Melanocyte of skin (primary cell): ENCODE results near the gene BLM. TPM values are rescaled to one million over a fixed set of nuclear protein-coding genes. Genes with fewer than 3 reads are reported as not detected.

Experiments
- small RNA-seq, 2 donors: library from RNA; depleted of rRNA; stranded (forward); fragments of <200 nt; gene quantifications; one replicate each; pipeline ENCODE3, GENCODE V24; 2012
- total RNA-seq, 2 donors: library from RNA; depleted of rRNA; stranded (reverse); fragments of >200 nt; gene quantifications; 2 replicates each; pipeline ENCODE4 v1.2.3, GENCODE V29; 2012

Gene BLM
- total RNA-seq = 10 to 100 TPM in 1 of 2 donors, 1 to 10 TPM in 1; 9.3 to 25.3 TPM

GRCh38 chr15:90716976-90717821, at the start of gene BLM:
TSS of gene BLM (plus strand) at chr15:90717346. CDS start at chr15:90747393, 30,047 bp downstream.

Small RNA genes within 50 kb of the gene (small RNA-seq; reads per million reads assigned to genes)
- 0 reads per million in 2 donors for gene RF00093
- gene RN7SL363P = 0 reads per million in 2 donors

Other genes with a start within 250 kb of the BLM start
- gene CRTC3, start 187.4 kb upstream of the BLM start, total RNA-seq = 10 to 100 TPM; 21.7 to 31.0 TPM
- gene FURIN, start 151.2 kb downstream of the BLM start, total RNA-seq = 10 to 100 TPM; 43.7 to 77.9 TPM
- gene FES, start 167.2 kb downstream of the BLM start, total RNA-seq = 10 to 100 TPM; 23.4 to 70.3 TPM
- 10 to 100 TPM; 34.1 to 34.3 TPM for gene MAN2A2, start 186.0 kb downstream of the BLM start, total RNA-seq
- 10 to 100 TPM; 12.0 to 14.0 TPM for gene HDDC3, start 215.2 kb downstream of the BLM start, total RNA-seq
- 10 to 100 TPM; 81.2 to 95.2 TPM for gene UNC45A, start 217.9 kb downstream of the BLM start, total RNA-seq
- gene RCCD1, start 237.5 kb downstream of the BLM start, total RNA-seq = 10 to 100 TPM; 14.5 to 17.0 TPM